Upper lobe of right lung (tissue), 1 donor: ENCODE data around the gene FOXP3. TPM values are rescaled to one million over a fixed set of nuclear protein-coding genes. Genes with fewer than 3 reads are reported as not detected.

Experiments
- ATAC-seq: fragments of 200-7000 bp; cut with Tn5 transposase; one replicate; pipeline ENCODE4 v1.9.1; 2020; ENCODE audit warnings: mild to moderate bottlenecking, moderate library complexity
- DNase-seq: peaks from one replicate; pipeline ENCODE4 v3.0.0-alpha.2; 2020
- H3K27ac ChIP-seq: fragments of 200-600 bp; one replicate; pipeline ENCODE4 v1.8.0; 2022
- H3K27me3 ChIP-seq: fragments of 200-600 bp; one replicate; pipeline ENCODE4 v1.8.0; 2022; ENCODE audit warnings: mild to moderate bottlenecking
- H3K36me3 ChIP-seq: fragments of 200-600 bp; one replicate; pipeline ENCODE4 v1.8.0; 2022
- H3K4me1 ChIP-seq: fragments of 200-600 bp; one replicate; pipeline ENCODE4 v1.8.0; 2022
- H3K4me3 ChIP-seq: fragments of 200-600 bp; one replicate; pipeline ENCODE4 v1.8.0; 2022; ENCODE audit warnings: mild to moderate bottlenecking
- H3K9me3 ChIP-seq: fragments of 200-600 bp; one replicate; pipeline ENCODE4 v1.8.0; 2022
- intact Hi-C: fragments of 100-400 bp; cut with DNase I; formaldehyde crosslinking; loops from one replicate; pipeline ENCODE4 v1.11.0; 2022
- total RNA-seq: library from RNA; stranded (reverse); fragmentation: NEBNext Ultra II Directional; extraction: Animal tissue kit (Norgen Biotek cat#: 25700); gene quantifications from one replicate; pipeline ENCODE4 v1.2.1, GENCODE V29; 2021
- TF ChIP-seq, protein P1 (sequence below): fragments of 200-600 bp; IDR thresholded peaks from one replicate; pipeline ENCODE4 v1.8.0; 2022; ENCODE audit warnings: antibody characterized with exemption
- donor health status: DM: no; HTN: yes; CAD: no; lungs with severe emphysema.

Gene FOXP3
- total RNA-seq, 1 donor from 2014 or later, result 0.35 TPM

DNA sequence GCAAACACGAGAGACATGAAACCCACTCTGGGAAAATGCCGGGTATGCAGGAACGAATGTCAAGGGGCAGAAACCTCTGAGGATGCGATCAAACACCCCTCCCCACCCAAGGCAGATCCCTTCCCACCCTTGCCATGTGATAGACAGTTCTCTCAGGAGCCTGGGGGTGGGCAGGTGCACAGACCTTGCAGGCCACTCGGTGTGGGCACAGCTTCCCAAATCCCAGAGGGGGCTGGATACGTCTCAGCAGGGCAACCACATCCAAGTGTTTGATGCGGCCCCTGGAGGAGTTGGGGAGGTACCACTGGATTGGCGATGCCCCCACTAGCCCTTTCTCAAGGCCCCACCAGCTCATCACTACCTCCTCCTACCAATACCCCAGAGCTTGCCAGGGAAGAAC lies 54.1 kb downstream of the FOXP3 start:
- H3K36me3 ChIP-seq, result no peaks in the 10 kb centered on the region
- H3K9me3 ChIP-seq, result no peaks in the 10 kb centered on the region
- H3K27me3 ChIP-seq, result no peaks in the 10 kb centered on the region
- ATAC-seq (no peak), DNase-seq (no peak)
- H3K4me1 ChIP-seq, result no peaks in the 10 kb centered on the region
- TF ChIP-seq, protein P1, sequence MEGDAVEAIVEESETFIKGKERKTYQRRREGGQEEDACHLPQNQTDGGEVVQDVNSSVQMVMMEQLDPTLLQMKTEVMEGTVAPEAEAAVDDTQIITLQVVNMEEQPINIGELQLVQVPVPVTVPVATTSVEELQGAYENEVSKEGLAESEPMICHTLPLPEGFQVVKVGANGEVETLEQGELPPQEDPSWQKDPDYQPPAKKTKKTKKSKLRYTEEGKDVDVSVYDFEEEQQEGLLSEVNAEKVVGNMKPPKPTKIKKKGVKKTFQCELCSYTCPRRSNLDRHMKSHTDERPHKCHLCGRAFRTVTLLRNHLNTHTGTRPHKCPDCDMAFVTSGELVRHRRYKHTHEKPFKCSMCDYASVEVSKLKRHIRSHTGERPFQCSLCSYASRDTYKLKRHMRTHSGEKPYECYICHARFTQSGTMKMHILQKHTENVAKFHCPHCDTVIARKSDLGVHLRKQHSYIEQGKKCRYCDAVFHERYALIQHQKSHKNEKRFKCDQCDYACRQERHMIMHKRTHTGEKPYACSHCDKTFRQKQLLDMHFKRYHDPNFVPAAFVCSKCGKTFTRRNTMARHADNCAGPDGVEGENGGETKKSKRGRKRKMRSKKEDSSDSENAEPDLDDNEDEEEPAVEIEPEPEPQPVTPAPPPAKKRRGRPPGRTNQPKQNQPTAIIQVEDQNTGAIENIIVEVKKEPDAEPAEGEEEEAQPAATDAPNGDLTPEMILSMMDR, result no peak
- intact Hi-C loops, result no loop called here
- H3K4me3 ChIP-seq, result no peak overlapping the region
- no peak overlapping the region for H3K27ac ChIP-seq

DNA sequence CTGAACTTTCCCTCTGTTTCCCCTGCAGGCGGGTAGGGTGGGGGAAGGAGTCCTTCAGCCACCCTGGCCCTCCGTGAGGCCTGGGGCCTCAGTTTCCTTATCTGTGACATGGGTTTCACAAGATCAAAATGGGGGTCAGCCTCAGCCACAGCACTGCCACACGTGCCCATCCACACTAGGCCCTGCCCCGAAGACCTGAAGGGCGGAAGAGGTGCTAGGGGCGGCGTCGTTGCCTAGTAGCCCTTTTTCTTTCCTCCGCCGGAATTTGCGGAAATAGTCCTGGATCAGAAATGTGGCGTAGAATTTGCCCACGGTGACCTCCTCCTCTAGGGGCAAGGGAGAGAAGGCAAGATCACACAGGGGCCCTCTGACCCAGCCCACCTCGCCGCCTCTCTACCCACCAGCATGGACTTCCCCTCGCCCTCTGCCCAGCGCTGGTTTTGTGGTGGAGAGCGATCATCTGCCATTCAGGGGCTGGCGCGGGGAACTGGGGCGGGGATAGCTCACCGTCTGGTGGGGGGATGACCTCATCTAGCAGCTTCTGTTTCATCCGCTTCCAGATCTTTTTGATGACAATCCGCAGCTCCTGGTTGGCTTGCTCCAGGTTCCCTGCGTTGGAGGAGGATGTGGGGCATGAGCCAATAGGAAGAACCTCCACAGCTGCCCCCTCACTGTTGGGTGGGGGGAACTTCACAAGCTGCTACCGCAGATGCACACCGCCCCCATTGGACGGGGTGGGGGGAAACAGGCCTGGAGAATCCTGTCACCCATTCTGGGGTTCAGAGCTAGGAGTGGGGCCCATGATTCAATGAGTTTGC lies 54.9 kb downstream of the FOXP3 start:
- Histone ChIP-seq H3K36me3 (no peaks in the 10 kb centered on the region), H3K27ac (no peak overlapping the region), H3K4me1 (no peaks in the 10 kb centered on the region), H3K4me3 (no peak overlapping the region), H3K27me3 (no peaks in the 10 kb centered on the region), H3K9me3 (no peaks in the 10 kb centered on the region)
- DNase-seq (no peak), ATAC-seq (no peak)
- intact Hi-C loops, result no loop called here
- TF ChIP-seq, protein P1, result no peak

DNA sequence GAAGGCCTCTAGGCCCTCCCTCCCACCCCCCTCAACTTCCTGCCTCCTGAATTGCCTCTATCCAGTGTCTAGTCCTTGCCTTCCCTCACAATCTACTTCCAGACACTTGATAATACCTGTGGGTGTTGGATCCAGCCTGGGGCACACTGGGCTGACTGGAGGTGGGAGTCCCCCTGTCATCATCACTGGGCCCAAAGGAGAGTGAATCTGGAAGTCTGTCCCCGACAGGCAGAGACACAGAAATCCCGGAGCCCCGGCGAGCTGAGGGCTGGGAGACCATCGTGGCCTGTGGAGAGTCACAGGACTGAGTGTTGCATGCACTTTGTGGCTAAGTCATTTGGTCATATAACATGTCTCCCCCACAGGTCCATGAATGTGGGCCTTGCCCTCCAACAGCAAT lies 56.1 kb downstream of the FOXP3 start:
- Histone ChIP-seq H3K27me3 (no peaks in the 10 kb centered on the region), H3K27ac (no peak overlapping the region), H3K9me3 (no peaks in the 10 kb centered on the region), H3K36me3 (no peaks in the 10 kb centered on the region), H3K4me3 (no peak overlapping the region), H3K4me1 (no peaks in the 10 kb centered on the region)
- DNase-seq (no peak), ATAC-seq (no peak)
- TF ChIP-seq, protein P1, result no peak
- intact Hi-C loops, result no loop called here

DNA sequence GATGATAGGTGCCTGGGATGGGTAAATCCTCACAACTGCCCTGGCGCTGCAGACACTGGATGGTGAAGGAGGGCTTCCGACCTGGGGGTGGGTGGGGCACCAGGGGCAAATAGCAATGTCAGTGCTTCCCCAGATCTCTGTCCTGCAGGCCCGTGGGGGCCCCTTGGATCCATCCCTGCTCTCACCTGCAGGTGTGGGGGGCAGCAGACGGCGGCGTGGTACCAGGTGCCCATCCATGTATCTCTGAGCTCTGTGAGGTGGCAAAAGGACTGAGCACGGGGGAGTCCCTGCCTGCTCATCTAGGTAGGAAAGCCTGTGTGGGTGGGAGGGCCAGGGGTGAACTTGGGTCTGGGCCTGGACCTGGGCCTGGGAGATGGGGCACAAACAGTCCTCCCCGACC lies 58.0 kb downstream of the FOXP3 start:
- DNase-seq, result no peak
- ATAC-seq, result no peak
- Histone ChIP-seq H3K4me3 (no peak overlapping the region), H3K9me3 (no peaks in the 10 kb centered on the region), H3K36me3 (no peaks in the 10 kb centered on the region), H3K27me3 (no peaks in the 10 kb centered on the region), H3K4me1 (no peaks in the 10 kb centered on the region), H3K27ac (no peak overlapping the region)
- intact Hi-C loops, result no loop called here
- TF ChIP-seq, protein P1, result no peak

DNA sequence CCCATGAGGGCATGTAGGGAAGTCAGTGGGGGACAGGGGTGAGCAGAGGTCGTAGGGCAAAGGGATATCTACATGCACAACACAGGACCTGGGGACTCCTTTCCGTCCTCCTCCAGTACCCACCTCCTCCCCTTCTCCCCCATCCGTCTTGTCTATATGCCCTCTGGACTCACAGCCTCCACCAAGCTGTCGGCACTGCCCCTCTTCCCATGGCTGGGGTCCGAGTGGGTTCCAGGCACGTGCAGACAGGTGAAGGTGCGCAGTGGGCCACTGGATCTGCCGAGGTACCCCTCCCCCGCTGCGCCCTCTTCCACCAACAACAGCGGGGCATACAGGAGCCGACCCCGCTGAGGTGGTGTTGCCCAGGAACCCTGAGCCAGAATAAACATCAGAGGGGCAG lies 59.1 kb downstream of the FOXP3 start:
- TF ChIP-seq, protein P1, result no peak
- no peak for DNase-seq
- Histone ChIP-seq H3K27ac (no peak overlapping the region), H3K27me3 (no peaks in the 10 kb centered on the region), H3K9me3 (no peaks in the 10 kb centered on the region), H3K4me3 (no peak overlapping the region), H3K36me3 (no peaks in the 10 kb centered on the region), H3K4me1 (peaks cover 3% of the 10 kb centered on the region)
- intact Hi-C loops, result no loop called here
- no peak for ATAC-seq

DNA sequence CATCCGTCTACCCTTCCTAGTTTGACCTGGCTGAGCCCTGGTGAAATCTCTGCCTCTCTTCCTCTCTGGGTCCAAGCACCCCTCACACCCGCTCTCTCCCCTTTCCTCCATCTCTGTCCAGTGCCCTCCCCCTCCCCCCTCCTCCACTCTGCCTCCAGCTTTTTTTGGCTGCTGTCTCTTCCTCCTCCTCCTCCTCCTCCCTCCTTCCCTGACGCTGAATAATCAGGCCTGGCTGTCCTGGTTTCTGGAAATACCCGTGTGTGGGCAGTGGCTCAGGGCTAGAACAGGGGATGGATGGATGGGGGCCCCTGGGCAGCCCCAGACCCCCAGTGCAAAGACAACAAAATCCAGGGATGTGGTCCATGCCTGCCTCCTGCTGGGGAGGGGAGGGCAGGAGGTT lies 59.8 kb downstream of the FOXP3 start:
- no peaks in the 10 kb centered on the region for H3K9me3 ChIP-seq
- no peak for ATAC-seq
- no peak overlapping the region for H3K4me3 ChIP-seq
- no peak overlapping the region for H3K27ac ChIP-seq
- intact Hi-C loops, result no loop called here
- TF ChIP-seq, protein P1, result no peak
- no peaks in the 10 kb centered on the region for H3K27me3 ChIP-seq
- H3K4me1 ChIP-seq, result peaks cover 3% of the 10 kb centered on the region
- DNase-seq, result no peak
- H3K36me3 ChIP-seq, result no peaks in the 10 kb centered on the region
